Thyroid gland (tissue), 4 donors: Measurements from ENCODE around the gene LMO1.

Source experiments
- CTCF ChIP-seq, 6 experiments: fragments of 200-600 bp in 3 of 6; fragments of 450-650 bp in 3 of 6; sonication (generic) in 3 of 6; IDR thresholded peaks; one replicate each; pipeline ENCODE4 v1.5.1; 2016 to 2019; ENCODE audit warnings: antibody characterized with exemption in 6 of 6, mild to moderate bottlenecking in 2 of 6, inconsistent platforms in 1 of 6, moderate library complexity in 1 of 6
- POLR2A ChIP-seq, 2 donors: fragments of 450-650 bp; IDR thresholded peaks; one replicate each; pipeline ENCODE4 v1.6.1; 2017; ENCODE audit warnings: antibody characterized with exemption in 2 of 2, mild to moderate bottlenecking in 2 of 2, moderate library complexity in 1 of 2

- TF ChIP-seq CTCF (IDR thresholded peaks at IDR 0.05) (peak in 1 of 6 experiments; percentile 6), POLR2A (IDR thresholded peaks at IDR 0.05) (no peak)
Observed at GRCh38 chr11:8247312-8247711, 16.4 kb downstream of the LMO1 start.
